ENCODE results near the gene SMKR1.

DNA sequence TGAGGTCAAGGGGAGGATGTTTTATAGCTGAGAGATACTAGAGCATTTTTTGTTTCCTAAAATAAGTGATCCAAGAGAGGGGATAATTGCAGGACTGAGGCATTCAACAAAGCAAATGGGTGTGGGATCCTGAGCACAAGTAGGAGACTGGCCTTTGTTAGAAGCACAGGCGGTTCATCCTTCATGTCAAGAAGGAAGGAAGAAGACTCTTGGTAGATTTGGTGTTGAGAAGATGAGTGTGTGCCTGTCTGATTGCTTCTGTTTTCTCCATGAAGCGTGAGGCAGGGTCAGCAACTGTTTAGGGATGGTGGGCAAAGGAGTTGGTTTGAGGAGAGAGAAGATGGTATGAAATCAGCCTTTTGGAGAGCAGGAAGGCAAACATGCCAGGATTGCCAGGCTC, 40.5 kb upstream of the SMKR1 start:
- TF ChIP-seq, protein P1, sequence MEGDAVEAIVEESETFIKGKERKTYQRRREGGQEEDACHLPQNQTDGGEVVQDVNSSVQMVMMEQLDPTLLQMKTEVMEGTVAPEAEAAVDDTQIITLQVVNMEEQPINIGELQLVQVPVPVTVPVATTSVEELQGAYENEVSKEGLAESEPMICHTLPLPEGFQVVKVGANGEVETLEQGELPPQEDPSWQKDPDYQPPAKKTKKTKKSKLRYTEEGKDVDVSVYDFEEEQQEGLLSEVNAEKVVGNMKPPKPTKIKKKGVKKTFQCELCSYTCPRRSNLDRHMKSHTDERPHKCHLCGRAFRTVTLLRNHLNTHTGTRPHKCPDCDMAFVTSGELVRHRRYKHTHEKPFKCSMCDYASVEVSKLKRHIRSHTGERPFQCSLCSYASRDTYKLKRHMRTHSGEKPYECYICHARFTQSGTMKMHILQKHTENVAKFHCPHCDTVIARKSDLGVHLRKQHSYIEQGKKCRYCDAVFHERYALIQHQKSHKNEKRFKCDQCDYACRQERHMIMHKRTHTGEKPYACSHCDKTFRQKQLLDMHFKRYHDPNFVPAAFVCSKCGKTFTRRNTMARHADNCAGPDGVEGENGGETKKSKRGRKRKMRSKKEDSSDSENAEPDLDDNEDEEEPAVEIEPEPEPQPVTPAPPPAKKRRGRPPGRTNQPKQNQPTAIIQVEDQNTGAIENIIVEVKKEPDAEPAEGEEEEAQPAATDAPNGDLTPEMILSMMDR (IDR thresholded peaks at IDR 0.05): no peak
- TF ChIP-seq POLR2A (IDR thresholded peaks at IDR 0.05): no peak

All from adrenal gland (tissue), 5 donors.